ENCODE measurements around the gene CHMP1A.
A peak's percentile ranks its signal among the peaks of the same experiment; 100 is the strongest.
"Not testable (repeated sequence)": the region's sequence is repeated elsewhere in the genome, so short reads cannot be mapped to it uniquely, and the experiment has no call there.

Gene CHMP1A

DNA sequence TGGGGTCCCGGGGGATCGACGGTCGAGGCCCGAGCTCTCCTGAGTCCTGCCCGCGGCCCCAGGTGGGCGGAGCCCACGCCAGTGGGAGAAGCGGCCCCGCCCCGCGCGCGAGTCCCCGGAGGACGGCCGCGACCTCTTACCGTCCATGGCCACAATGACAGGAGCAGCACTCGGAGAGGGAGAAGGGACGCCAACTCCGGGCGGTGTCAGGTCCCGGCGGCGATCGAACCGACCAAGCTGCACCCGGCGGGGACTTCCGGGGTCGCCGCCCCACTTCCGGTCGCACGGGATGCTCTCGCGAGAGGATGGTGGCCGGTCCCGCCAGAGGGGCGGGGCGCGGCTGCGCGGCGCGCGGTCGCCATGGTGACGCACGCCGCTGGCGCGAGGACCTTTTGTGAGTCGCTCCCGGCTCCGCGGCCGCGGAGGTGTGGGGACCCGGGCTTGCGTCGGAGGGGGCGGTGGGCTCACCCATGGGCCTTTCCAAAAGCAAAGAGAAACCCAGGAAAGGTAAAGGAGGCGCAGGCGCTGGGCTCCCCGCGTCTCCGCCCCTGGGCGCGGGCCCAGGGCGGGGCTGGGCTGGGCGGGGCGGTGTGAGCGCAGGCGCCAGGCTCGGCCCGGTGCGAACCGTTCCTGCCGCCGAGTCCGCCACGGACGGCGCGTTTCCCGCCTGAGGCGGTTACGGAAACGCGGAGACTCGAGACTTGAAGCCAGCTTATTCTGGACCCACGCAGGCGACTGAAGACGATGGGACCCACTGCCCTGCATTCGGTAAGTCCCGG, at the start of gene CHMP1A, which contains the start of gene SPATA33:
Gene CHMP1A, minus strand, starts transcription at position 267 of the 779 bp plus-strand sequence. Its CDS starts 120 bp downstream, at position 147.
Gene SPATA33, plus strand, starts transcription at position 395 of the 779 bp plus-strand sequence. Its CDS starts 76 bp downstream, at position 471.
- peak; percentile 92 for DNase-seq

- DNase-seq = no peak
Observed at GRCh38 chr16:89706518-89707260, 49.2 kb upstream of the CHMP1A start.

- peak; percentile 41 for DNase-seq
Observed at GRCh38 chr16:89705006-89705405, 47.5 kb upstream of the CHMP1A start.

DNA sequence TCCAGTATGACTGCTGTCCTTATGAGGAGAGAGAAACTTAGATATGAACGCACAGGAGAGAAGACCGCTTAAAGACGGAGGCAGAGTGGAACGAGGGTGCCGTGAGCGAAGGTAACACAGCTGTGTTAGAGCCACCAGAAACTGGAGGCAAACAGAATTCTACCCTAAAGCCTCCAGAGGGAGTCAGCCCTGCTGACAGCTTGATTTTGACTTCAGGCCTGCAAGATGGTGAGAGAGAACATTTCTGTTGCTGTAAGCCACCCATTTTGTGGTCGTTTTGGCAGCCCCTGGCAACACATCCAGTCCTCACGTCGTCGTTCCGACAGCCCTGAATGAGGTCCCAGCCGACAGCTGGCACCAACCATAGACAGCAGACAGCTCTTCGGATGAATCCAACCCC, 46.8 kb upstream of the CHMP1A start:
- DNase-seq = no peak

GRCh38 chr16:89701425-89702406, 44.2 kb upstream of the CHMP1A start, which contains the start of gene SPATA2L:
Gene SPATA2L, minus strand, starts transcription at chr16:89701705. Its CDS starts 473 bp downstream, at chr16:89701232.
- DNase-seq = peak; percentile 97

DNA sequence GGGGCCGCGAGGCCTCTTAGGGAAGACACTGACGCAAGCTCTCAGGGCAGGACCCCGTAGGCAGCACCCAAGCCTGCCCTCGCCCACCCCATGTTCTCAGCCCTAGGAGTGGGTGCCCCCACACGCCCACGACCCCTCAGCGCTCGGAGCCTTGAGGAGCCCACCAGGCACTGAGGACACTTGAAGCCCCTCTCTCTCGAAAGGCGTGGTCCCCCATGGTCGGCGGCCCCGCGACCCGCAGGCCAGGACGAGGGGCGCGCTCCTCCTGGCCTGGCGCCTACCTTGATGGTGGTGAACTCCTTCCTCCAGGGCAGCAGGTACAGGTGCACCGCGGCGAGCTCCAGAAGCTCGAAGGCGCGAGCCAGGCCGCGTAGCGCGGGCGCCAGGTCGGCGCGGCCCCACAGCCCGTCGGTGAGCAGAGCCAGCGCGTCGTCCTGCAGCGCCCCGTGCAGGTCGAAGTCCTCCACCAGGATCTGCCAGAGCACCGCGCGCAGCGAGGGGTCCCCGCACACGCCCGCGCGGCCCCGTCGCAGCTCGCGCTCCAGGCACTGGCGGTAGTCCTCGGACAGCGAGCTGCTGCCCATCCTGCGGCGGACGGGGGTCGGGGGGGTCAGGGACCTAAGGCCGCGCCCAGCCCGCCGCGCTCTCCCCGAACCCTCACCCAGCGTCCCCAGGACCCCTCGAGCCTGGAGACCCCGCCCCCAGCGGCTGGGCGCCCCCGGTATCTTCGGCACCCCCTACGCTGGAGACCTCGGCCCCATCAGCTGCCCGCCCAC, 43.3 kb upstream of the CHMP1A start:
- DNase-seq = peak; percentile 88

DNA sequence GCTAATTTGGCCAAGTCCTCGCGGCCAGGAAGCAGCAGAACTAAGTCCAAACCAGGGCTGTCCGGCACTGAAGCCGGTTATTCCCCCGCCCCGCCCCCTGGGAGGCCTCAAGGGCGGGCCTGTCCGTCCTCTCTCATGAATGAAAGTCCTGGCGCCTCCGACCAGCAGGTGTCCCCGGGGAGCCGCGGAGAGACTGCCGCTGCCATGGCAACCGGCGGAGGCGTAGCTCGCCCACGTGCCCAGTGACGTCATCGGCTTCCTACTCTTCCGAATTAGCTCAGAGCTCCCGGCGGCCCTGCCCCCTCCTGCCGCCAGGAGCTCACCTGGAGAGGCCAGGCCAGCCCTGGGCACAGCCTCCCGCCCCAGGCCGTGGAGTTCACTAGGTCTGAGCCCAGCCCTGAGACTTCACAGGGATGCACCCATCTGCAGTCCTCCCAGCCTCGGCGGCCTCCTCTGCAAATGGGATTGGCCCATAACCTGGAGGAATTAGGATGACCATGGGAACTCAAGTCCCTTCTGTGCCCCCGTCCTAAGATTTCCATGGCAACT, 42.7 kb upstream of the CHMP1A start:
- peak; percentile 99 for DNase-seq

- not testable (repeated sequence) for DNase-seq
Observed at GRCh38 chr16:89699629-89700099, 42.2 kb upstream of the CHMP1A start.

DNA sequence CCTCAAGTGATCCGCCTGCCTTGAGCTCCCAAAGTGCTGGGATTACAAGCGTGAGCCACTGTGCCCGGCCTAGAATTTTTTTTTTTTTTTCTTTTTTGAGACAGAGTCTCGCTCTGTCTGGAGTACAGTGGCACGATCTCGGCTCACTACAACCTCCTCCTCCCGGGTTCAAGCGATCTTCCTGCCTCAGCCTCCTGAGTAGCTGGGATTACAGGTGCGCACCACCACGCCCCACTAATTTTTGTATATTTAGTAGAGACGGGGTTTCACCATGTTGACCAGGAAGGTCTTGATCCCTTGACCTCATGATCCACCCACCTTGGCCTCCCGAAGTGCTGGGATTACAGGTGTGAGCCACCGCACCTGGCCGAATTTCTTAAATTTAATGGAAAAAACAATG, 41.2 kb upstream of the CHMP1A start:
- not testable (repeated sequence) for DNase-seq

- DNase-seq = no peak
Observed at GRCh38 chr16:89697616-89698331, 40.3 kb upstream of the CHMP1A start.

- no peak for DNase-seq
Observed at GRCh38 chr16:89697161-89697615, 39.7 kb upstream of the CHMP1A start.

DNA sequence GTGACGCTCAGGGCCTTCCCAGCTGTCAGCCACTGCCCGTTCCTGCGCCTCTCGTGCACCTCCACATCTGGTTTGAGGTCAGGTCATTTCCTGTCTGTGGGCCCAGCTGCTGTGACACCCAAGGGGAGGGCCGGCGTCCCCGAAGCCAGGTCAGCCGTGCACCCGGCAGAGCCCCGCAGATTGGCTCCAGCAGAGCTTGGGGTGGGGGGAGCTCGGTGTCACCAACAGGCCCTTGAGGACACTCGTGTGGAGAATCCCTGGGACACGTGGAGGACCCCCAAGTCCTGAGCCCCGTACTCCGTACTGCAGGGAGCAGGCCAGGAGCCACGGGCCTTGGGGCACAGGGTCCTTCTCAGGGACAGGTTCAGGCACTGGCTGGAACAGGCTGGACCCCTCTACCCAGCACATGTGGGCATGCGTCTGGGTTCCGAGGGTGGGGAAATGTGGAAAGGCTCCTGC, 39.2 kb upstream of the CHMP1A start:
- DNase-seq = no peak

DNA sequence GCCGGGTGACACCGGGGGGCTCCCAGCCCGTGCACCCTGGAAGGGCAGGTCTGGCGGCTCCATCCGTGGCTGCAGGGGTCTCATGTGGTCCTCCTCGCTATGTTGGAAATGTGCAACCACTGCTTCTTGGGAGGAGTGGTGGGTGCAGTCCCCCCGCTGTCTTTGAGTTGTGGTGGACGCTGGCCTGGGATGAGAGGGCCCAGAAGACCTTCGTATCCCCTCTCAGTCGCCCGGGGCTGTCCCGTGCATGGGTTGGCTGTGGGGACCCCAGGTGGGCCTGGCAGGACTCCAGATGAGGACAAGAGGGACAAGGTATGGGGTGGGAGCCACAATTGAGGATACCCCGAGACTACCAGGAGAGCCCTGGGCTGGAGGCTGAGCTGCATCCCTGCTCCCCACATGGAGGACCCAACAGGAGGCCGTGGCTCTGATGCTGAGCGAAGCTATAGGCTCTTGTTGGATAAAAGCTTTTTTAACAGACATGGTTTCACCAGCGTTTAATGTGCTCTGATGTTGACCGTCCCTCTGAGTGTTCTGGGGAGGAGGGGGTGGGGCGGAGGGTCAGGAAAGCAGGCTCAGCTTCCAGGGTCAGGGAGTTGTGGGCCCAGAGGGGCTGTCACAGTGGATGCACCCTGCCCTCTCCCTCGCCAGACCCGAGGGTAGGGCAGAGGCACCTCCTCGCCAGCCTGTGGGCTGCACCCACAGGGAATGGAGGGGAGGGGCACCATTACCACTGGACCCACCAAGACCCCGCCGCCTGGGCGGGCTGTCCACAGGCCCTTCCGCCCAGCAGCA, 38.6 kb upstream of the CHMP1A start:
- DNase-seq = no peak

- DNase-seq = no peak
Observed at GRCh38 chr16:89695086-89695874, 37.8 kb upstream of the CHMP1A start.

DNA sequence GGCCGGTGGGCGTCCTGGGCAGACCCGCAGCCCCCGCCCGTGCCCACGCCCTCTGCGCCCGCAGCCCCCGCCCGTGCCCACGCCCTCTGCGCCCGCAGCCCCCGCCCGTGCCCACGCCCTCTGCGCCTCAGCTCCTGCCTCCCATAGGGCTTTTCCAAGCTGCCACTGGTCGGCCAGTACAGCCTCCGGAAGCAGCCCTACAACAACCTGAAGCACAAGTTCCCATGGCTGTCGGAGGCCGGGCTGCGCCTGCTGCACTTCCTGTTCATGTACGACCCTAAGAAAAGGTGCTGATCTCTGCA, 37.2 kb upstream of the CHMP1A start:
- not testable (repeated sequence) for DNase-seq

- DNase-seq = no peak
Observed at GRCh38 chr16:89693931-89694783, 36.6 kb upstream of the CHMP1A start.

- no peak for DNase-seq
Observed at GRCh38 chr16:89693289-89693731, 35.8 kb upstream of the CHMP1A start.

Data from DMS53 (cell line).